ENCODE results near the gene FNDC3B. TPM values are rescaled to one million over a fixed set of nuclear protein-coding genes. Genes with fewer than 3 reads are reported as not detected.

FNDC3B gene
- total RNA-seq, 1 experiment from 2014 or later, result 149 TPM

GRCh38 chr3:172124271-172124670 is 84.9 kb downstream of the FNDC3B start:
- Mint-ChIP-seq H3K27ac (ENCODE audit: low read depth, unreplicated experiment) (no peak overlapping the region), H3K27me3 (ENCODE audit: insufficient read depth, unreplicated experiment) (no peaks in the 10 kb centered on the region), H3K4me3 (ENCODE audit: unreplicated experiment) (no peak overlapping the region), H3K4me1 (ENCODE audit: insufficient read depth, unreplicated experiment) (peaks cover 15% of the 10 kb centered on the region), H3K36me3 (ENCODE audit: insufficient read depth, unreplicated experiment) (peaks cover 63% of the 10 kb centered on the region), H3K9me3 (ENCODE audit: unreplicated experiment) (no peaks in the 10 kb centered on the region)
- no peak for DNase-seq (ENCODE audit: unreplicated experiment)
- BruUV-seq (replicated peaks), result no TSS peak
- no peak for TF ChIP-seq CTCF (IDR thresholded peaks at IDR 0.05; ENCODE audit: unreplicated experiment)
- POLR2A ChIA-PET, result interaction anchor here (0.6 kb wide), 1 partner anchor 38 kb away, joined by 3 read pairs; no protein-coding TSS in a partner anchor
- intact Hi-C loops (cut with micrococcal nuclease), result loop anchor here (10.0 kb wide), 1 partner anchor 181 kb away; no protein-coding TSS in a partner anchor
- CTCF ChIA-PET, result no interaction called here

- intact Hi-C loops (cut with micrococcal nuclease), result loop anchor here (10.0 kb wide), 1 partner anchor 180 kb away; no protein-coding TSS in a partner anchor
Observed at GRCh38 chr3:172125053-172125452, 85.7 kb downstream of the FNDC3B start.

GRCh38 chr3:172125963-172126457 is 86.6 kb downstream of the FNDC3B start:
- peaks cover 30% of the 10 kb centered on the region for H3K4me1 Mint-ChIP-seq (ENCODE audit: insufficient read depth, unreplicated experiment)
- no peak for DNase-seq (ENCODE audit: unreplicated experiment)
- no peaks in the 10 kb centered on the region for H3K9me3 Mint-ChIP-seq (ENCODE audit: unreplicated experiment)
- no TSS peak for BruUV-seq (replicated peaks)
- TF ChIP-seq CTCF (IDR thresholded peaks at IDR 0.05; ENCODE audit: unreplicated experiment), result no peak
- H3K36me3 Mint-ChIP-seq (ENCODE audit: insufficient read depth, unreplicated experiment), result peaks cover 68% of the 10 kb centered on the region
- CTCF ChIA-PET, result interaction anchor here (0.9 to 1.5 kb wide), 2 partner anchors 11 to 80 kb away, joined by 4 to 5 read pairs; no protein-coding TSS in a partner anchor
- H3K27me3 Mint-ChIP-seq (ENCODE audit: insufficient read depth, unreplicated experiment), result no peaks in the 10 kb centered on the region
- intact Hi-C loops (cut with micrococcal nuclease), result loop anchor here (10.0 kb wide), 1 partner anchor 179 kb away; no protein-coding TSS in a partner anchor
- no peak overlapping the region for H3K27ac Mint-ChIP-seq (ENCODE audit: low read depth, unreplicated experiment)
- POLR2A ChIA-PET, result interaction anchor here (0.6 to 1.0 kb wide), 3 partner anchors 38 to 459 kb away, joined by 3 to 5 read pairs (median 4); partner anchors contain the start of gene FNDC3B
- H3K4me3 Mint-ChIP-seq (ENCODE audit: unreplicated experiment), result no peak overlapping the region

More at GRCh38 chr3:172125053-172125452, 85.7 kb downstream of the FNDC3B start:
- no peak for DNase-seq (ENCODE audit: unreplicated experiment)
- Mint-ChIP-seq H3K27ac (ENCODE audit: low read depth, unreplicated experiment) (no peak overlapping the region), H3K9me3 (ENCODE audit: unreplicated experiment) (no peaks in the 10 kb centered on the region), H3K4me1 (ENCODE audit: insufficient read depth, unreplicated experiment) (peaks cover 22% of the 10 kb centered on the region), H3K27me3 (ENCODE audit: insufficient read depth, unreplicated experiment) (no peaks in the 10 kb centered on the region), H3K36me3 (ENCODE audit: insufficient read depth, unreplicated experiment) (peaks cover 67% of the 10 kb centered on the region), H3K4me3 (ENCODE audit: unreplicated experiment) (no peak overlapping the region)
- no peak for TF ChIP-seq CTCF (IDR thresholded peaks at IDR 0.05; ENCODE audit: unreplicated experiment)
- BruUV-seq (replicated peaks), result no TSS peak
- ChIA-PET CTCF (interaction anchor here (0.7 to 0.9 kb wide), 2 partner anchors 60 to 208 kb away, joined by 3 read pairs; no protein-coding TSS in a partner anchor), POLR2A (interaction anchor here (0.6 to 0.8 kb wide), 2 partner anchors 38 to 545 kb away, joined by 3 read pairs; no protein-coding TSS in a partner anchor)

GRCh38 chr3:172126741-172127140 is 87.4 kb downstream of the FNDC3B start:
- no peak overlapping the region for H3K4me3 Mint-ChIP-seq (ENCODE audit: unreplicated experiment)
- POLR2A ChIA-PET, result interaction anchor here (0.6 to 5.3 kb wide), 6 partner anchors 9 to 460 kb away, joined by 3 to 36 read pairs (median 4); partner anchors contain the start of gene FNDC3B
- no peaks in the 10 kb centered on the region for H3K9me3 Mint-ChIP-seq (ENCODE audit: unreplicated experiment)
- no peak for DNase-seq (ENCODE audit: unreplicated experiment)
- no peak overlapping the region for H3K27ac Mint-ChIP-seq (ENCODE audit: low read depth, unreplicated experiment)
- H3K27me3 Mint-ChIP-seq (ENCODE audit: insufficient read depth, unreplicated experiment), result no peaks in the 10 kb centered on the region
- peaks cover 71% of the 10 kb centered on the region for H3K36me3 Mint-ChIP-seq (ENCODE audit: insufficient read depth, unreplicated experiment)
- peaks cover 31% of the 10 kb centered on the region for H3K4me1 Mint-ChIP-seq (ENCODE audit: insufficient read depth, unreplicated experiment)
- CTCF ChIA-PET, result interaction anchor here (0.9 to 1.5 kb wide), 2 partner anchors 12 to 81 kb away, joined by 4 to 5 read pairs; no protein-coding TSS in a partner anchor
- BruUV-seq (replicated peaks), result no TSS peak
- intact Hi-C loops (cut with micrococcal nuclease), result loop anchor here (10.0 kb wide), 1 partner anchor 178 kb away; no protein-coding TSS in a partner anchor
- no peak for TF ChIP-seq CTCF (IDR thresholded peaks at IDR 0.05; ENCODE audit: unreplicated experiment)
